NCI-H2196 (cell line): ENCODE results near the gene RIMBP3C.
"Not testable (repeated sequence)": the region's sequence is repeated elsewhere in the genome, so short reads cannot be mapped to it uniquely, and the experiment has no call there.

Source experiments
- DNase-seq: peaks from one replicate; lab custom pipeline; 2025; ENCODE audit not compliant: unreplicated experiment; lab: John Stamatoyannopoulos, UW

RIMBP3C gene

GRCh38 chr22:21526705-21527500, 24.4 kb downstream of the RIMBP3C start:
- not testable (repeated sequence) for DNase-seq

GRCh38 chr22:21516970-21517764, 34.1 kb downstream of the RIMBP3C start:
- not testable (repeated sequence) for DNase-seq

- not testable (repeated sequence) for DNase-seq
Observed at GRCh38 chr22:21516522-21516921, 34.7 kb downstream of the RIMBP3C start.

GRCh38 chr22:21515234-21515633, 36.0 kb downstream of the RIMBP3C start:
- DNase-seq = not testable (repeated sequence)

- not testable (repeated sequence) for DNase-seq
Observed at GRCh38 chr22:21514117-21514516, 37.1 kb downstream of the RIMBP3C start.

GRCh38 chr22:21512022-21512421, 39.2 kb downstream of the RIMBP3C start:
- not testable (repeated sequence) for DNase-seq

GRCh38 chr22:21510397-21510796, 40.9 kb downstream of the RIMBP3C start:
- DNase-seq = not testable (repeated sequence)

GRCh38 chr22:21499623-21500506, 51.4 kb downstream of the RIMBP3C start:
- DNase-seq = not testable (repeated sequence)

GRCh38 chr22:21498489-21498888, 52.8 kb downstream of the RIMBP3C start:
- not testable (repeated sequence) for DNase-seq

GRCh38 chr22:21497984-21498383, 53.3 kb downstream of the RIMBP3C start:
- DNase-seq = not testable (repeated sequence)
